HG02884 (cell line): ENCODE measurements around the gene SLC26A6.

Experiments used
- ATAC-seq: cut with Tn5 transposase; IDR thresholded peaks from one replicate; pipeline ENCODE4 v1.9.1; 2021; ENCODE audit warnings: mild to moderate bottlenecking, moderate library complexity; ENCODE audit not compliant: unreplicated experiment

SLC26A6 gene

GRCh38 chr3:48635222-48636021 is at the start of gene SLC26A6:
SLC26A6 (minus strand) TSS chr3:48635461; CDS start chr3:48635393, 68 bp downstream.
- ATAC-seq: peak; percentile 85

- no peak for ATAC-seq
These were observed 49.4 kb upstream of the SLC26A6 start for GRCh38 chr3:48684480-48685143.

GRCh38 chr3:48684054-48684349 is 48.7 kb upstream of the SLC26A6 start:
- no peak for ATAC-seq

- ATAC-seq: no peak
These were observed 47.5 kb upstream of the SLC26A6 start for GRCh38 chr3:48682786-48683185.

GRCh38 chr3:48681974-48682610 is 46.8 kb upstream of the SLC26A6 start:
- ATAC-seq: no peak

- no peak for ATAC-seq
These were observed 46.2 kb upstream of the SLC26A6 start for GRCh38 chr3:48681541-48681880.

- no peak for ATAC-seq
These were observed 45.7 kb upstream of the SLC26A6 start for GRCh38 chr3:48680811-48681540.

- no peak for ATAC-seq
These were observed 44.4 kb upstream of the SLC26A6 start for GRCh38 chr3:48679411-48680391.

- no peak for ATAC-seq
These were observed 43.5 kb upstream of the SLC26A6 start for GRCh38 chr3:48678566-48679380.

- ATAC-seq: no peak
These were observed 42.8 kb upstream of the SLC26A6 start for GRCh38 chr3:48678056-48678455.

GRCh38 chr3:48674505-48674904 is 39.2 kb upstream of the SLC26A6 start:
- no peak for ATAC-seq

- no peak for ATAC-seq
These were observed 37.3 kb upstream of the SLC26A6 start for GRCh38 chr3:48672522-48672921.

- no peak for ATAC-seq
These were observed 29.7 kb upstream of the SLC26A6 start for GRCh38 chr3:48664929-48665328.

- ATAC-seq: no peak
These were observed 29.0 kb upstream of the SLC26A6 start for GRCh38 chr3:48664313-48664644.

GRCh38 chr3:48663489-48664312 is 28.4 kb upstream of the SLC26A6 start:
- ATAC-seq: peak; percentile 81

- ATAC-seq: no peak
These were observed 27.7 kb upstream of the SLC26A6 start, which contains the start of gene CELSR3 for GRCh38 chr3:48662753-48663488. CELSR3 (minus strand) TSS chr3:48662886; CDS start chr3:48662634, 252 bp downstream.

GRCh38 chr3:48662145-48662752 is 27.0 kb upstream of the SLC26A6 start:
- ATAC-seq: no peak
